ENCODE results near the gene TMED10.

DNA sequence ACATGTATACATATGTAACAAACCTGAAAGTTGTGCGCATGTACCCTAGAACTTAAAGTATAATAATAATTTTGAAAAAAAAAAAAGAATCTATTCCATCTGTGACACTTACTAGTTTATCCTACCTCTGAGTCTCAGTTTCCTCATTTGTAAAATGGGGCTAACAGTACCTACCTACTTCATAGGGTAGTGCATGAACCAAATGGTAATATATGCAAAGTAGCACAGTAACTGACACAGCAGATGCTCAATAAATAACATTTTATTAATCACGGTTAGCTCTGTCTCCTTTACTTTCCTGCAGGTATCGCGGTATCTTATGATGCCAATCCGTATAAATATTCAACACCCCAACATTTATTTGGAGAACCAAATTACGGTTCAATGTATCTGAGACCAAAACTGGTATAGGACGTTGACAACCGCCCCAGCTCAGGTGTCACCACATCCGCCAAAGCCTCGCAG, 703 bp downstream of the TMED10 start:
- TF ChIP-seq, protein P1, sequence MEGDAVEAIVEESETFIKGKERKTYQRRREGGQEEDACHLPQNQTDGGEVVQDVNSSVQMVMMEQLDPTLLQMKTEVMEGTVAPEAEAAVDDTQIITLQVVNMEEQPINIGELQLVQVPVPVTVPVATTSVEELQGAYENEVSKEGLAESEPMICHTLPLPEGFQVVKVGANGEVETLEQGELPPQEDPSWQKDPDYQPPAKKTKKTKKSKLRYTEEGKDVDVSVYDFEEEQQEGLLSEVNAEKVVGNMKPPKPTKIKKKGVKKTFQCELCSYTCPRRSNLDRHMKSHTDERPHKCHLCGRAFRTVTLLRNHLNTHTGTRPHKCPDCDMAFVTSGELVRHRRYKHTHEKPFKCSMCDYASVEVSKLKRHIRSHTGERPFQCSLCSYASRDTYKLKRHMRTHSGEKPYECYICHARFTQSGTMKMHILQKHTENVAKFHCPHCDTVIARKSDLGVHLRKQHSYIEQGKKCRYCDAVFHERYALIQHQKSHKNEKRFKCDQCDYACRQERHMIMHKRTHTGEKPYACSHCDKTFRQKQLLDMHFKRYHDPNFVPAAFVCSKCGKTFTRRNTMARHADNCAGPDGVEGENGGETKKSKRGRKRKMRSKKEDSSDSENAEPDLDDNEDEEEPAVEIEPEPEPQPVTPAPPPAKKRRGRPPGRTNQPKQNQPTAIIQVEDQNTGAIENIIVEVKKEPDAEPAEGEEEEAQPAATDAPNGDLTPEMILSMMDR (IDR thresholded peaks at IDR 0.05): no peak
- TF ChIP-seq POLR2A (IDR thresholded peaks at IDR 0.05): no peak
